BJ (cell line): ENCODE data around the gene SNX8. TPM values are rescaled to one million over a fixed set of nuclear protein-coding genes. Genes with fewer than 3 reads are reported as not detected.
"Not testable (repeated sequence)": the region's sequence is repeated elsewhere in the genome, so short reads cannot be mapped to it uniquely, and the experiment has no call there.

Experiments
- CTCF ChIA-PET: fragments of 350-600 bp; formaldehyde crosslinking; extraction: SDS; loops from one replicate; lab custom pipeline; 2021; ENCODE audit warnings: antibody characterized with exemption, inconsistent platforms; lab: Yijun Ruan, JAX
- POLR2A ChIA-PET: fragments of 300-600 bp; sonication (Branson Sonifier 250); formaldehyde crosslinking; extraction: SDS; loops from one replicate; lab custom pipeline; 2021; ENCODE audit warnings: antibody characterized with exemption; lab: Charles Lee
- DNase-seq: peaks from one replicate; pipeline ENCODE4 v3.0.0-alpha.2; 2011; ENCODE audit warnings: low read depth
- H3K27me3 ChIP-seq: 2 replicates; pipeline ENCODE4 v1.6.0; 2011; ENCODE audit warnings: low read length; ENCODE audit not compliant: control insufficient read depth, insufficient read depth
- H3K36me3 ChIP-seq: 2 replicates; pipeline ENCODE4 v1.5.1; 2011; ENCODE audit warnings: low read length; ENCODE audit not compliant: control insufficient read depth, insufficient read depth
- H3K4me3 ChIP-seq: 2 replicates; pipeline ENCODE4 v1.5.1; 2011; ENCODE audit warnings: low read depth, mild to moderate bottlenecking, control low read depth, low read length
- CTCF ChIP-seq: IDR thresholded peaks from 2 replicates; pipeline ENCODE4 v1.5.1; 2011; ENCODE audit warnings: low read depth, mild to moderate bottlenecking, control low read depth, inconsistent platforms, low read length, moderate library complexity; ENCODE audit not compliant: insufficient read depth
- polyA plus RNA-seq: library from polyadenylated mRNA; depleted of rRNA; stranded (reverse); fragments of >200 nt; gene quantifications from 2 replicates; pipeline ENCODE4 v1.2.3, GENCODE V29; 2011

Gene SNX8
- polyA plus RNA-seq, 1 experiment = 62.1 TPM

GRCh38 chr7:2273866-2274265, 40.4 kb downstream of the SNX8 start:
- no peaks in the 10 kb centered on the region for H3K27me3 ChIP-seq
- H3K36me3 ChIP-seq = peaks cover 9% of the 10 kb centered on the region
- POLR2A ChIA-PET = no interaction called here
- no peak for DNase-seq
- CTCF ChIA-PET = no interaction called here
- H3K4me3 ChIP-seq = no peak overlapping the region
- TF ChIP-seq CTCF = no peak

- POLR2A ChIA-PET = no interaction called here
- Histone ChIP-seq H3K27me3 (no peaks in the 10 kb centered on the region), H3K4me3 (no peak overlapping the region), H3K36me3 (peaks cover 9% of the 10 kb centered on the region)
- DNase-seq = no peak
- CTCF ChIA-PET = no interaction called here
- no peak for TF ChIP-seq CTCF
Measured at GRCh38 chr7:2272031-2272430, 42.2 kb downstream of the SNX8 start.

GRCh38 chr7:2271273-2272026, 42.8 kb downstream of the SNX8 start:
- CTCF ChIA-PET = no interaction called here
- POLR2A ChIA-PET = no interaction called here
- no peak for DNase-seq
- TF ChIP-seq CTCF = no peak
- no peak overlapping the region for H3K4me3 ChIP-seq
- H3K27me3 ChIP-seq = no peaks in the 10 kb centered on the region
- peaks cover 9% of the 10 kb centered on the region for H3K36me3 ChIP-seq

- H3K4me3 ChIP-seq = no peak overlapping the region
- ChIA-PET POLR2A (no interaction called here), CTCF (interaction anchor here (1.1 kb wide), 1 partner anchor 67 kb away, joined by 4 read pairs; no protein-coding TSS in a partner anchor)
- H3K36me3 ChIP-seq = peaks cover 9% of the 10 kb centered on the region
- DNase-seq = no peak
- no peaks in the 10 kb centered on the region for H3K27me3 ChIP-seq
- TF ChIP-seq CTCF = no peak
Measured at GRCh38 chr7:2270495-2270894, 43.7 kb downstream of the SNX8 start.

GRCh38 chr7:2269991-2270460, 44.2 kb downstream of the SNX8 start:
- Histone ChIP-seq H3K36me3 (peaks cover 9% of the 10 kb centered on the region), H3K27me3 (no peaks in the 10 kb centered on the region), H3K4me3 (no peak overlapping the region)
- CTCF ChIA-PET = interaction anchor here (1.0 to 1.1 kb wide), 2 partner anchors 67 to 78 kb away, joined by 3 to 4 read pairs; no protein-coding TSS in a partner anchor
- POLR2A ChIA-PET = interaction anchor here (0.5 to 0.6 kb wide), 2 partner anchors 95 to 357 kb away, joined by 3 to 25 read pairs; no protein-coding TSS in a partner anchor
- no peak for DNase-seq
- no peak for TF ChIP-seq CTCF

GRCh38 chr7:2269089-2269990, 44.9 kb downstream of the SNX8 start:
- H3K27me3 ChIP-seq, H3K4me3 ChIP-seq, H3K36me3 ChIP-seq, DNase-seq: not testable (repeated sequence)
- ChIA-PET CTCF (interaction anchor here (0.8 to 1.1 kb wide), 3 partner anchors 29 to 78 kb away, joined by 3 to 4 read pairs (median 3); no protein-coding TSS in a partner anchor), POLR2A (interaction anchor here (0.5 to 0.6 kb wide), 2 partner anchors 94 to 357 kb away, joined by 3 to 25 read pairs; no protein-coding TSS in a partner anchor)
